HEK293T (cell line): Measurements from ENCODE around the gene TNXB.

Source experiments
- CTCF ChIA-PET: fragments of 350-600 bp; formaldehyde crosslinking; extraction: SDS; loops from one replicate; lab custom pipeline; 2021; ENCODE audit warnings: antibody characterized with exemption, inconsistent platforms; lab: Yijun Ruan, JAX
- POLR2A ChIA-PET: fragments of 350-600 bp; formaldehyde crosslinking; extraction: SDS; loops from one replicate; lab custom pipeline; 2020; ENCODE audit warnings: antibody characterized with exemption, inconsistent platforms; lab: Yijun Ruan, JAX
- DNase-seq: peaks from one replicate; pipeline ENCODE4 v3.0.0; 2012; ENCODE audit warnings: mixed read lengths; ENCODE audit errors: extremely low spot score
- ARNT ChIP-seq: fragments of 450-650 bp; IDR thresholded peaks from 2 replicates; pipeline ENCODE4 v1.6.1; 2017; ENCODE audit warnings: mild to moderate bottlenecking
- BHLHE40 ChIP-seq: fragments of 450-650 bp; IDR thresholded peaks from 2 replicates; pipeline ENCODE4 v1.6.1; 2016; ENCODE audit warnings: mild to moderate bottlenecking, moderate library complexity, borderline replicate concordance
- CTBP1 ChIP-seq: fragments of 450-650 bp; IDR thresholded peaks from 2 replicates; pipeline ENCODE4 v1.6.1; 2016; ENCODE audit warnings: borderline replicate concordance
- ELF4 ChIP-seq: fragments of 450-650 bp; IDR thresholded peaks from 2 replicates; pipeline ENCODE4 v1.6.1; 2017; ENCODE audit warnings: antibody characterized with exemption
- FOXA1 ChIP-seq: fragments of 450-650 bp; IDR thresholded peaks from 2 replicates; pipeline ENCODE4 v1.6.1; 2016; ENCODE audit warnings: mild to moderate bottlenecking
- FOXK2 ChIP-seq: fragments of 450-650 bp; IDR thresholded peaks from 2 replicates; pipeline ENCODE4 v1.6.1; 2016; ENCODE audit warnings: mild to moderate bottlenecking
- FOXM1 ChIP-seq: fragments of 450-650 bp; IDR thresholded peaks from 2 replicates; pipeline ENCODE4 v1.6.1; 2017; ENCODE audit warnings: mild to moderate bottlenecking, borderline replicate concordance
- HDGF ChIP-seq: fragments of 450-650 bp; IDR thresholded peaks from 2 replicates; pipeline ENCODE4 v1.6.1; 2017; ENCODE audit warnings: antibody characterized with exemption, borderline replicate concordance
- L3MBTL2 ChIP-seq: fragments of 450-650 bp; conservative IDR thresholded peaks from 2 replicates; pipeline ENCODE4 v1.6.1; 2016; ENCODE audit warnings: mild to moderate bottlenecking
- LEF1 ChIP-seq: fragments of 450-650 bp; IDR thresholded peaks from 2 replicates; pipeline ENCODE4 v1.6.1; 2017; ENCODE audit warnings: mild to moderate bottlenecking, borderline replicate concordance
- NFRKB ChIP-seq: fragments of 450-650 bp; IDR thresholded peaks from 2 replicates; pipeline ENCODE4 v1.6.1; 2016; ENCODE audit warnings: mild to moderate bottlenecking, moderate library complexity
- SP1 ChIP-seq: fragments of 450-650 bp; IDR thresholded peaks from 2 replicates; pipeline ENCODE4 v1.6.1; 2017
- SUZ12 ChIP-seq: fragments of 450-650 bp; IDR thresholded peaks from 2 replicates; pipeline ENCODE4 v1.6.1; 2016; ENCODE audit warnings: mild to moderate bottlenecking
- TARDBP ChIP-seq: fragments of 450-650 bp; IDR thresholded peaks from 2 replicates; pipeline ENCODE4 v1.6.1; 2016
- ZNF384 ChIP-seq: fragments of 450-650 bp; IDR thresholded peaks from 2 replicates; pipeline ENCODE4 v1.6.1; 2016
- TF ChIP-seq, protein P1 (sequence below): fragments of 450-650 bp; IDR thresholded peaks from 2 replicates; pipeline ENCODE4 v1.6.1; 2016

TNXB gene

DNA sequence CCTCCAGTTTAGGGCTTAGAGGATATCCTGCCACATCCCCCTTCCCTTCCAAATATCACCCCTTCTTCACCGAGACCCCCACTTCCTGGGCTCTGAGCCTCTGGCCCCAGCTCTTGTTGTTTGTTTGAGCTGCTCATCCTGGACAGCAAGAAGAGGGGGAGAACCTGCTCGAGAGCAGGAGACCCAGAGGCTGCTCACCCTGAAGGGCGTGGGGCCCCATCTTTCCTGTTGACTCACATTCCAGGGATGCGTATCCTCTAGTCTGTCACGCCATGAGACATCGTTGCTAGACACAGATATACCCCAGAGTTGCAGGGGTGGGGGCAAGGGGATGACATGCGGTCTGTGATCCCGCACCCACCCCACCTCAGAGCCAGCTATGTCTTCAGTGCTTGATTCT is 5.7 kb upstream of the TNXB start:
- TF ChIP-seq SP1, result no peak
- TF ChIP-seq, protein P1, sequence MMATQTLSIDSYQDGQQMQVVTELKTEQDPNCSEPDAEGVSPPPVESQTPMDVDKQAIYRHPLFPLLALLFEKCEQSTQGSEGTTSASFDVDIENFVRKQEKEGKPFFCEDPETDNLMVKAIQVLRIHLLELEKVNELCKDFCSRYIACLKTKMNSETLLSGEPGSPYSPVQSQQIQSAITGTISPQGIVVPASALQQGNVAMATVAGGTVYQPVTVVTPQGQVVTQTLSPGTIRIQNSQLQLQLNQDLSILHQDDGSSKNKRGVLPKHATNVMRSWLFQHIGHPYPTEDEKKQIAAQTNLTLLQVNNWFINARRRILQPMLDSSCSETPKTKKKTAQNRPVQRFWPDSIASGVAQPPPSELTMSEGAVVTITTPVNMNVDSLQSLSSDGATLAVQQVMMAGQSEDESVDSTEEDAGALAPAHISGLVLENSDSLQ, result no peak
- ChIA-PET POLR2A (interaction anchor here (0.7 kb wide), 1 partner anchor 61 kb away, joined by 3 read pairs; the partner anchor contains the start of gene AGPAT1), CTCF (interaction anchor here (1.5 kb wide), 1 partner anchor 22 kb away, joined by 3 read pairs; no protein-coding TSS in a partner anchor)
- no peak for DNase-seq

DNA sequence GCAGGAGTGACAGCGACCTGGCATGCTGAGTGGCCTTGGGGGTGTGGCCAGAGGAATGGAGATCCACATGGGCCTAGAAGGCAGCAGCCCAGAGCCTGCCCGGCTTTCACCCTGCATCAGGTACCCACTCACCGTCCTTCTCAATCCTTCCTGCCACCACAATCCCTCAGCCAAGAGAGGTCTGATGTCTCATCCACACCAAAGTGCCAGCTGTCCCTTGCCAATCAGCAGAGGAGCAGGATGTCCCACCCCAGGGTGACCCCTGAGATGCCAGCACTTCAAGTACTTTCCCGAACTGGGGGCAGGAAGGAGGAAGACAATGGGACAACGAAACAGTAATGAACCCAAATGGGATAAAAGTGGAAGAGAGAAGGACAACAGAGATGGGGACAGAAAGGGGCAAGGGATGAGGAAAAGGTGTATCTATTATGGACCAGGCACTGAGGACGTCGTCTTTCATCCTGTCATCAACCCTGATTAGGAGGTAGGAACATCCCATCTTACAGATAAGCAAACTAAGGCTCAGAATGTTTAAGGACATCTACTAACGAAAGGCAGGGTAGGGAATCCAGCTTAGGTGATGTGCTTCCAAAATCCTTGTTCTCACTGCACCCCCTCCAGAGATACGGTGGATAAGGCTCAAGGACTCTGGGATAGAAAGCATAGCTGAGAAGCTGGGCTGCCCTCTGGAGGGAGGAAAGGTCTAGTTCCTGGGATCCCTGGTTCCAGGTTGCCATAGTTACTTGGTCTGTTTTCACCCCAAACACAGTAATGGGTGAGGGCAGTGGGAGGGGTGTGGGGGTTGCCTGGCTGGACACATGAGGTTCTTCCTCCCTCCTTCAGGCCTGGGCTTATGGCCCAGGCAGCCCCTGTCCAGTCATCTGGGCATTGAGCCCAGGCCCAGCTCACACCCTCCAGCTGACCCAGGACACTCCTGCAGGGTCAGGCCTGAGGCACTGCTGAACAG is 4.5 kb upstream of the TNXB start:
- ChIA-PET POLR2A (no interaction called here), CTCF (interaction anchor here (0.6 to 1.5 kb wide), 2 partner anchors 9 to 21 kb away, joined by 3 to 5 read pairs; no protein-coding TSS in a partner anchor)
- DNase-seq, result no peak
- no peak for TF ChIP-seq FOXM1
- TF ChIP-seq CTBP1, result no peak
- no peak for TF ChIP-seq LEF1
- no peak for TF ChIP-seq ZNF384
- no peak for TF ChIP-seq HDGF
- TF ChIP-seq ELF4, result no peak
- no peak for TF ChIP-seq FOXA1
- no peak for TF ChIP-seq FOXK2
- no peak for TF ChIP-seq L3MBTL2

DNA sequence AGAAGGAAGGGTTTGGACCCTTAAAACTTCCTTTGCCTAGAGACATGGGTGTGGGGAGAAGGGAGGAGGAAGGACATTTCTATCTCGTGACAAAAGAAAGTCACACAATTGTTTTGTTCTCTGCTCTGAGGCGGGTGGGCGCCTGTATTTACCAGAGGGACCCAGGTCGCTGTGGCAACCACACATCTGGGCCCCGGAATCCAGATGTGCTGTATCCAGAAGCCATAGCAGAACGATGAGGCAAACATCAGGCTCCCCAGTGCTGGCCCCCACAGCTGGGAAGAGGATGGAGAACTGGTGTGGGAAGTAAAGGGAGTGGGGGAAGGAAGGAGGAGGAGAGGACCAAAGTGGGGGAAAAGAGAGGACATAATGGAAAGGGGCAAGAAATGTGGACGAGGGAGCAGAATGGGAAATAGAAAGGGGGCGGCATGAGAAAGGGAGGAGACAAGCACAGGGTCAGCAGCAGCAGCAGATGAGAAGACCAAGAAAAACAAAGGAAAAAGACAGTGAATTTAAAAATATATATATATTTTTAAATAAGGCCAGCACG is 3.4 kb upstream of the TNXB start:
- POLR2A ChIA-PET, result no interaction called here
- CTCF ChIA-PET, result no interaction called here
- DNase-seq, result no peak
- TF ChIP-seq LEF1, result no peak
- TF ChIP-seq TARDBP, result no peak
- TF ChIP-seq FOXA1, result no peak

DNA sequence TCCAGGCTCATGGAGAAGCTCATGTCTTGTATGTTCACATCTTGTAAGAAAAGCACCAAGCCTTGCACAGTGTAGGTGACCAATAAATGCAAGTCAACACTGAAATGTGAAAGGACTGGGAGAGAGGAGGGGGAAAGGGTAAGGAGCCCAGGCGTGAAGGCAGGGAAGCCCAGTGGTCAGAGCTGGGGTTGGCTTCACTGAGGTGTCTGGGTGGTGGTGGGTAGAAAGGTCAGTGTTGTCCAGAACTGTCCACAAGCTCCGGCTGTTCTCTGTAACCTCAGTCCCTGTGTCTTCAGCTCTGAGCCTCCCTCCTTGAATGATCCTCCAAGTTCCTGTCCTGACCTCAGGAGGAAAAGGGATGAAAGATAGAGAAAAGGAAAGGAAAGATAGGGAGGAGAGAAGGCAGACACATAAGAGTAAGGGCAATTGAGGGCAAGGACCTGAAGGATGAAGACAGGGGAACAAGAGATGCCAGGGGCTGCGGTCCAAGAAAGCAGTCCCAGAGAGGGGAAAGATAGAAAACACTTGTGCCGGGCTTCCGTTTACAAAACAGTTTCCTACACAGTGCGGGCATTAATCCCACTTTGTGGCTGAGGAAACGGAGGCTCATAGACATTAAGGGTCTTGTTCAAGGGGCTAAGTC is 2.4 kb upstream of the TNXB start:
- TF ChIP-seq LEF1 (no peak), FOXA1 (no peak), BHLHE40 (no peak), FOXK2 (no peak), ELF4 (no peak), TARDBP (no peak)
- DNase-seq, result no peak
- ChIA-PET POLR2A (no interaction called here), CTCF (interaction anchor here (1.0 kb wide), 1 partner anchor 84 kb away, joined by 3 read pairs; no protein-coding TSS in a partner anchor)

DNA sequence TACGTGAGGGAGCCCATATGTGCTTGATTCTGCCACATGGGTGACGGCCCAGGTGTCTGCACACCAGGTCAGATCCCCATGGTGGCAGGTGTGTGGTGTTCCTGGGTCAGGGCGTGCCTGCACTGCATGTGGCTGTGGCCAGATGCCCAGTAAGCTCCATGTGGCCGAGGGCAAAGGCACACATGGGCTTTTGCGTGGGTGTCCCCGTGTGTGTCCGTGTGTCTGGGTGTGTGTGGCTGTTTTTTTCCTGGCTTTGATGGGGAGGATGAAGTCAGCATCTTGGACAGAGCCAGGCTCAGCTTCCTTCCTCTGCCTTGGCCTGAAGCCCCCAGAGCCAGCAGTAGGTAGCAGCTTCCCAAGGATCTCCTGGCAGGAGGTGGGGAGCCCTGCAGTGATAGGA is 1.5 kb upstream of the TNXB start:
- CTCF ChIA-PET, result interaction anchor here (0.9 to 2.6 kb wide), 3 partner anchors 8 to 85 kb away, joined by 3 to 14 read pairs (median 4); no protein-coding TSS in a partner anchor
- TF ChIP-seq TARDBP, result no peak
- no peak for TF ChIP-seq FOXA1
- no peak for TF ChIP-seq CTBP1
- TF ChIP-seq NFRKB, result no peak
- no peak for TF ChIP-seq LEF1
- no peak for TF ChIP-seq ZNF384
- TF ChIP-seq, protein P1, result no peak
- TF ChIP-seq SUZ12, result no peak
- no peak for TF ChIP-seq ARNT
- TF ChIP-seq ELF4, result no peak
- TF ChIP-seq FOXM1, result no peak
- no peak for TF ChIP-seq BHLHE40
- TF ChIP-seq SP1, result no peak
- no peak for TF ChIP-seq L3MBTL2
- TF ChIP-seq HDGF, result no peak
- POLR2A ChIA-PET, result interaction anchor here (0.7 to 1.4 kb wide), 2 partner anchors 18 to 85 kb away, joined by 3 to 7 read pairs; partner anchors contain the start of gene ATF6B
- no peak for DNase-seq

DNA sequence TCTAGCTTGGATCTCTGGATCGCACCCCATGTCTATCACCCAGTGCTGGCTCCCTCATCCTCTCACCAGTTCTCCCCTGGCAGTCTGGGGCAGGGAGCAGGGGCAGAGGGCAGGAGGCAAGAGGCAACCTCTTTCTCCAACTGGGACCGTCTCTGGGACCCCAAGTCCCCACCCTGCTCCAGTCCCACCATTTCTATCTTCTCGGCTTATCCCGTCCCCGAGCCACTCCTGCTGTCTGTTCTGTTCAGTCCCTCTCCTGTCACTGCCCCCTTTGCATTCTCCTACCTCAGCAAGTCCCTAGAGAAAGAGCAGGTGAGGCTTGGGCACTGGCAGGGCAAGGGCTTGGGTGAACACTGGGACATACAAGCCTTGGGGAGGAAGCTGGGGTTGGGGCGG is 625 bp upstream of the TNXB start:
- POLR2A ChIA-PET, result interaction anchor here (1.4 kb wide), 1 partner anchor 19 kb away, joined by 7 read pairs; the partner anchor contains the start of gene ATF6B
- CTCF ChIA-PET, result interaction anchor here (0.9 to 2.6 kb wide), 2 partner anchors 9 kb away, joined by 4 to 14 read pairs; no protein-coding TSS in a partner anchor

More for the DNA sequence above, 625 bp upstream of the TNXB start:
- DNase-seq, result no peak
- TF ChIP-seq L3MBTL2 (no peak), BHLHE40 (no peak), HDGF (no peak), ZNF384 (no peak), FOXM1 (no peak), LEF1 (no peak), SUZ12 (no peak), FOXK2 (no peak), ARNT (no peak), NFRKB (no peak), FOXA1 (no peak), ELF4 (no peak)
- TF ChIP-seq, protein P1, result no peak
